ENCODE measurements around the gene GCHFR. TPM values are rescaled to one million over a fixed set of nuclear protein-coding genes. Genes with fewer than 3 reads are reported as not detected.

Gene GCHFR
- total and polyA plus RNA-seq, 2 donors (not counting 3 experiments of a cell fraction or from before 2014, with no cell fraction given) = 6.3 to 14.2 TPM

- POLR2A ChIA-PET = no interaction called here
- intact Hi-C loops (cut with micrococcal nuclease) = no loop called here
- BruUV-seq (replicated peaks) = no TSS peak
Measured at GRCh38 chr15:40739047-40739446, 24.8 kb upstream of the GCHFR start.

More at GRCh38 chr15:40739047-40739446, 24.8 kb upstream of the GCHFR start:
- DNase-seq (ENCODE audit: low read depth, low spot score) = no peak
- Histone ChIP-seq H4K20me1 (replicated peaks; ENCODE audit: control insufficient read depth, extremely low read depth, insufficient read depth, low read length) (no peaks in the 10 kb centered on the region), H2AFZ (ENCODE audit: low read depth, low read length) (no peak overlapping the region), H3K9ac (replicated peaks; ENCODE audit: extremely low read depth, insufficient read depth, low read length) (no peak overlapping the region), H3K27ac (ENCODE audit: insufficient read depth, low read depth, low read length) (no peak overlapping the region), H3K4me1 (ENCODE audit: control insufficient read depth, extremely low read depth, insufficient read depth, low read length) (no peaks in the 10 kb centered on the region), H3K79me2 (ENCODE audit: control insufficient read depth, insufficient read depth, low read length) (no peaks in the 10 kb centered on the region), H3K9me1 (replicated peaks; ENCODE audit: control insufficient read depth, extremely low read depth, insufficient read depth, low read length) (no peaks in the 10 kb centered on the region), H3K4me3 (replicated peaks in 1 of 3; ENCODE audit: insufficient read depth in 1 of 3, low read depth in 1 of 3, low read length in 3 of 3) (no peak overlapping the region), H3K27me3 (ENCODE audit: control insufficient read depth in 2 of 2, insufficient read depth in 2 of 2, low read length in 2 of 2) (no peaks in the 10 kb centered on the region), H3K36me3 (ENCODE audit: control insufficient read depth in 2 of 2, extremely low read depth in 1 of 2, insufficient read depth in 2 of 2, low read length in 2 of 2) (peaks cover 20 to 24% of the 10 kb centered on the region in 2 experiments), H3K4me2 (ENCODE audit: insufficient read depth, low read length) (no peak overlapping the region), H3K9me3 (replicated peaks; ENCODE audit: control insufficient read depth, insufficient read depth, low read length) (no peaks in the 10 kb centered on the region)
- TF ChIP-seq POLR2AphosphoS5 (IDR thresholded peaks at IDR 0.05; ENCODE audit: insufficient read depth, low read depth, low read length) (no peak), MAX (IDR thresholded peaks at IDR 0.05; ENCODE audit: insufficient read depth, insufficient read length) (no peak), CTCF (IDR thresholded peaks at IDR 0.05; ENCODE audit: extremely low read depth in 1 of 2, insufficient read depth in 1 of 2, low read depth in 1 of 2, low read length in 2 of 2) (no peak), GATA2 (IDR thresholded peaks at IDR 0.05; ENCODE audit: insufficient read depth, insufficient read length, low read depth, low read length) (no peak)
- CTCF ChIA-PET = interaction anchor here (0.8 to 1.7 kb wide), 5 partner anchors 8 to 149 kb away, joined by 3 to 5 read pairs (median 4); no protein-coding TSS in a partner anchor
- no peak for FAIRE-seq
- dilution Hi-C loops (cut with MboI; ENCODE audit: extremely low pct_ligation_motif_present, low sequenced_read_pairs) = no loop called here
